ENCODE data around the gene WDR93.

WDR93 gene

DNA sequence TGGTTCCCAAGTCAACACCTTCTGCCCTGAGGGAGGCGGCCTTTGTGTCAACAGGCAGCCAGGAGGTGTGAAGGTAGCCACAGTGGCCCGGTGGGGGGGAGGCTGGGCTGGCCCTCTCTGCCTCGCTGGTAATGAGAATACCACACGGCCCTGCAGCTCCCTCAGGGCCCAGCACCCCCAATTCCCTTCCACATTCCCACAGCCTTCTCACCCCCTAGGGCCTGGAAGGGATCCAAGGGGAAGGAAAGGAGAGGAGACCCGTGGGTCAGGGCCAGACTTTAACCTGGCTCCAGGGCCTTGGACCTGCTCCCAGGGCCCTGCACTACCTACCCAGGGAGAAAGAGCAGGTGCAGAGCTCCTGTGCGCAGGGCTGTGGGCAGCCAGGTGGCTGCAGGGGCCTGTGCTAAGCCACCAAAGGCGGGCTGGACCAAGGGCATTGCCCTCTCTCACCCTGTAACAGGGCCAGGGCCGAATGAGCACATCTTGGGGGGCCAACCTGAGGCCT lies 76.9 kb downstream of the WDR93 start:
- Histone ChIP-seq H4K20me1 (ENCODE audit: insufficient read depth) (no peaks in the 10 kb centered on the region), H3K9ac (no peak overlapping the region), H3K27ac (no peak overlapping the region), H2AFZ (ENCODE audit: low read depth) (no peak overlapping the region; the same call in 1 of the 2 replicates), H3K36me3 (ENCODE audit: insufficient read depth) (no peaks in the 10 kb centered on the region), H3K4me2 (no peak overlapping the region), H3K4me1 (ENCODE audit: low read depth, poor library complexity, severe bottlenecking) (peaks cover 38% of the 10 kb centered on the region), H3K79me2 (ENCODE audit: insufficient read depth, low read depth) (no peaks in the 10 kb centered on the region), H3K27me3 (ENCODE audit: insufficient read depth, low read depth) (no peaks in the 10 kb centered on the region), H3K4me3 (IDR thresholded peaks at IDR 0.05; ENCODE audit: insufficient read depth, low read depth, low read length) (no peak overlapping the region)
- no peak for TF ChIP-seq CTCF (conservative IDR thresholded peaks at IDR 0.05; ENCODE audit: low read depth, low read length)

DNA sequence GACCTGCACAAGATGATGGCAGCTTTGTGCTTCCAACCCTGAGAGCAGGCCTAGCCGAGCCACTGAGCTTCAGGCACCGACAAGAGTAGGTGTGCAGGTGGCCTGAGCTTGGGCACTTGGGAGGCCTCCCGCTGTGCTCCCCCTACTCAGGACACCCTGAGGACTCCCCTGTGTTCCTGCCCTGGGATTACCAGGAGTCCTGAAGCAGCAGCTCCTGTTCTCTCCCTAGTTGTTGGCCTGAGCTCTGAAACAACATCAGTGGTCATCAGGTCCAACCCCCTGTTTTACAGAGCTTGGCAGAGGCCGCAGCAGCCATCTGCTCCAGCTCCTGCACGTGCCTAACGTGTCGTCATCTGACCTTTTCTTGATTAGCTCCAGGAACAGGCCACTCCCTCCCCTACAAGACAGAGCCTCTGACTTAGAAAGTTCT lies 77.5 kb downstream of the WDR93 start:
- H2AFZ ChIP-seq (ENCODE audit: low read depth), result no peak overlapping the region

DNA sequence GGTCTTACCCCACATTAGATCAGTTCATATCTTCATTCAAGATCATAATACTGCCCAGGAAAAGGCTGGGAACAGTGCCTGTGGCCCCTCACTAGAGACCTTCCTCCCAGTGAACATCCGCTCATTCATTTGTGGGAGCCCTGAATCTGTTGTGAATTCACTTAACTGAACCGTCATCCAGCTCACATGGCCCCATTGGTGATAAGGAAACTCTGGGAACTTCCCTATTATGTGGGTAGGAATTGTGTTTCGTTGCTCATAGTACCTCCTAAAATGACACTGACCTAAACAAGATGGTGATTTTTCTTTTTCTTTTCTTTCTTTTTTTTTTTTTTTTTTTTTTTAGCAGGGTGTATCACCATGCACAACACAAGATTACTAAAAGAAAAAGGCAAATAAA lies 78.8 kb downstream of the WDR93 start:
- Histone ChIP-seq H3K27ac (no peak overlapping the region), H3K4me2 (no peak overlapping the region)

More for the DNA sequence above, 77.5 kb downstream of the WDR93 start:
- no peaks in the 10 kb centered on the region for H4K20me1 ChIP-seq (ENCODE audit: insufficient read depth)
- no peak overlapping the region for H3K9ac ChIP-seq
- no peak overlapping the region for H3K4me2 ChIP-seq
- H3K27me3 ChIP-seq (ENCODE audit: insufficient read depth, low read depth), result no peaks in the 10 kb centered on the region
- peaks cover 38% of the 10 kb centered on the region for H3K4me1 ChIP-seq (ENCODE audit: low read depth, poor library complexity, severe bottlenecking)
- H3K36me3 ChIP-seq (ENCODE audit: insufficient read depth), result no peaks in the 10 kb centered on the region
- H3K27ac ChIP-seq, result no peak overlapping the region
- no peaks in the 10 kb centered on the region for H3K79me2 ChIP-seq (ENCODE audit: insufficient read depth, low read depth)
- H3K4me3 ChIP-seq (IDR thresholded peaks at IDR 0.05; ENCODE audit: insufficient read depth, low read depth, low read length), result no peak overlapping the region
- no peak for TF ChIP-seq CTCF (conservative IDR thresholded peaks at IDR 0.05; ENCODE audit: low read depth, low read length)

DNA sequence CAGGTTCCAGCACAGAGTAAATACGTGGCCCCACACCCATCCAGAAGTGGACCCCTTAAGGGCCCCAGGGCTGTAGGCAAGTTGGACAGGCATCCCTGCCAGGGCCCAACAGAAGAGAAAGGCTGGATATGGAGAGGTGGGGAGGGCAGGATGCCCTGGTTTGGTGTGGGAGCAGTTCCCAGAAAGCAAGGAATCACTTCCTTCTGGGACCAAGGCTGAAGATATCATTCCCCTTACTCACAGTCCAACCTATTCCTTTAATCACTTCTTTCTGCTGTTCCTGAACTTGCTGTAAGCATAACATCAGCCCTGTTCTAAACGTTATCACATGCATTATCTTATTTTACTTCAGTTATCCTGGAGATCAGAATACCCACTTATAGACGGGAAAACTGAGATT lies 79.4 kb downstream of the WDR93 start:
- Histone ChIP-seq H3K4me3 (IDR thresholded peaks at IDR 0.05; ENCODE audit: insufficient read depth, low read depth, low read length) (no peak overlapping the region), H2AFZ (ENCODE audit: low read depth) (no peak overlapping the region), H3K79me2 (ENCODE audit: insufficient read depth, low read depth) (no peaks in the 10 kb centered on the region), H4K20me1 (ENCODE audit: insufficient read depth) (no peaks in the 10 kb centered on the region), H3K27ac (no peak overlapping the region), H3K4me2 (no peak overlapping the region), H3K4me1 (ENCODE audit: low read depth, poor library complexity, severe bottlenecking) (peaks cover 28% of the 10 kb centered on the region), H3K36me3 (ENCODE audit: insufficient read depth) (no peaks in the 10 kb centered on the region), H3K27me3 (ENCODE audit: insufficient read depth, low read depth) (no peaks in the 10 kb centered on the region), H3K9ac (no peak overlapping the region)
- no peak for TF ChIP-seq CTCF (conservative IDR thresholded peaks at IDR 0.05; ENCODE audit: low read depth, low read length)

More for the DNA sequence above, 78.8 kb downstream of the WDR93 start:
- no peak for TF ChIP-seq CTCF (conservative IDR thresholded peaks at IDR 0.05; ENCODE audit: low read depth, low read length)
- Histone ChIP-seq H4K20me1 (ENCODE audit: insufficient read depth) (no peaks in the 10 kb centered on the region), H3K9ac (no peak overlapping the region), H3K4me1 (ENCODE audit: low read depth, poor library complexity, severe bottlenecking) (peaks cover 28% of the 10 kb centered on the region), H3K4me3 (IDR thresholded peaks at IDR 0.05; ENCODE audit: insufficient read depth, low read depth, low read length) (no peak overlapping the region), H2AFZ (ENCODE audit: low read depth) (no peak overlapping the region), H3K79me2 (ENCODE audit: insufficient read depth, low read depth) (no peaks in the 10 kb centered on the region), H3K36me3 (ENCODE audit: insufficient read depth) (no peaks in the 10 kb centered on the region), H3K27me3 (ENCODE audit: insufficient read depth, low read depth) (no peaks in the 10 kb centered on the region)

All from KMS-11 (cell line).